Nephron (organoid): ENCODE data around the gene DCLK1.

Experiments
- H3K27ac Mint-ChIP-seq, 3 experiments: 2 replicates each; pipeline ENCODE4 v1.8.0; 2020; ENCODE audit warnings: mixed read lengths in 3 of 3, mild to moderate bottlenecking in 2 of 3, moderate library complexity in 1 of 3
- H3K27me3 Mint-ChIP-seq: 2 replicates; pipeline ENCODE4 v1.8.0; 2021; ENCODE audit warnings: low read depth, mild to moderate bottlenecking, moderate library complexity, mixed read lengths
- H3K36me3 Mint-ChIP-seq: 2 replicates; pipeline ENCODE4 v1.8.0; 2020; ENCODE audit warnings: low read depth, mixed read lengths
- H3K4me1 Mint-ChIP-seq: 2 replicates; pipeline ENCODE4 v1.8.0; 2020; ENCODE audit warnings: mixed read lengths
- H3K4me3 Mint-ChIP-seq, 3 experiments: 2 replicates each; pipeline ENCODE4 v1.8.0; 2020; ENCODE audit warnings: mild to moderate bottlenecking in 3 of 3, mixed read lengths in 3 of 3, moderate library complexity in 2 of 3
- H3K9me3 Mint-ChIP-seq: 2 replicates; pipeline ENCODE4 v1.8.0; 2020; ENCODE audit warnings: mixed read lengths
- CTCF ChIP-seq, 3 experiments: fragments of 200-600 bp; sonication (generic); IDR thresholded peaks; one replicate each; pipeline ENCODE4 v1.5.0; 2021; ENCODE audit warnings: antibody characterized with exemption in 3 of 3; ENCODE audit not compliant: unreplicated experiment in 3 of 3

Gene DCLK1

DNA sequence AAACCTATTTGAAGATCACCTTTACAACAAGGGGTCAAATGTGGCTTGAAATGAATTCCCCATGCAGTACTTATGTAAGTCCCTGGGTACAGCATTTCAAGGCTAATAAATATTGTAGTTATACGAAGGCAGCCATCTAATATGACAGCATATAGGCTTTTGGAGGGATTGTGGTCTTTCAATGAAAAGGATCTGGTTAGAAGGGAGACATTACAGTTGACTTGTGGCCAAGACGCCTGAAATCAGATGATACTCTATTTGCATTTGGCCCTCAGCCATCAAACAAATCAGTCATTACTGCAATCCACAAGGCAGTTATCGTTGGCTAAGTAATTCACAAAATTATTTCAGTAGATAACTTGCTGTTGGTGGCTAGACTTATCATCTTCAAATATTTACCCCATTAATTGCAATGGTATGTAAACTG lies 242.7 kb downstream of the DCLK1 start:
- H3K9me3 Mint-ChIP-seq, result no peaks in the 10 kb centered on the region
- H3K27ac Mint-ChIP-seq, result peak overlapping the region; percentile 18 to 85 (median 57)
- H3K4me3 Mint-ChIP-seq, result peak overlapping the region in 1 of 3 experiments; percentile 15
- no peaks in the 10 kb centered on the region for H3K27me3 Mint-ChIP-seq
- H3K4me1 Mint-ChIP-seq, result peaks cover 76% of the 10 kb centered on the region
- no peaks in the 10 kb centered on the region for H3K36me3 Mint-ChIP-seq
- TF ChIP-seq CTCF (IDR thresholded peaks at IDR 0.05; ENCODE audit: unreplicated experiment in 3 of 3), result no peak

GRCh38 chr13:35887115-35887666 lies 244.0 kb downstream of the DCLK1 start:
- Mint-ChIP-seq H3K4me1 (peaks cover 78% of the 10 kb centered on the region), H3K27ac (peak overlapping the region in 2 of 3 experiments; percentile 68 to 85), H3K4me3 (no peak overlapping the region), H3K9me3 (no peaks in the 10 kb centered on the region), H3K36me3 (no peaks in the 10 kb centered on the region), H3K27me3 (no peaks in the 10 kb centered on the region)
- no peak for TF ChIP-seq CTCF (IDR thresholded peaks at IDR 0.05; ENCODE audit: unreplicated experiment in 3 of 3)

DNA sequence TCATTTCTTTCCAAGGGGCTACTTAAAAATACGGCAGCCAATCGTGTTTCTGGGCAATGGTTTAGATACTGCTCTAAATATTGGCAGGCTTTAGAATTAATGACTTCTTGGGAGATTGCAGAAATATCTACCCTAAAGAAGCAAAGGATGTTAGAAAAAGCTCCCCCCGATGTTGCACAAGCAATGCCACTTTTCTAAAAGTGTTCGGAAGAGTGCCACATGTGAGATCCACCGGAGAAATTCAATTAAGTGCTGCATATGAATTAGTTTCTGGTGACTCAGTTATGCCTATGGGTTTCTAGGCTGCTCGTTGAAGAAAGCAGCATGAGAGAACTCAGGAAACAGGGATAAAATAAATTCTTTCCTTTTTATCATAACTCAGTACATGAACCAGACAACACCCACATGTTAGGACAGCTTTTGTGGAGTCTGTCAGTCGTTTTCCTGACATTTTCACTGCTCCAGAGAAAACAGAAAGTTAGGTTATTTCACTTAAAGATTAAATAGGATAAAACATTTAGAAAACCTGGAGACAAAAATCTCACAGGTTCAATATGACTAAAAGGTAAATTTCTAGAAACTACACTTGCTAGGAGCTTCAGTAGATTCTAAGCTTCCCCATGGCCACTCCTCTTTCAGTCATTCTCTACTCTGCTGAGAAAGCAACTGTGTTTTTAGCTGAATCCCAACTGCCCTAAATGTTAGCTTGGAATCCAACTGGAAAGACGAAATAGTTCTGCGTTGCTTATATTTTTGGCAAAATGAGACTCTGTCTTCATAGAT lies 244.7 kb downstream of the DCLK1 start:
- Mint-ChIP-seq H3K4me3 (no peak overlapping the region), H3K27me3 (no peaks in the 10 kb centered on the region), H3K36me3 (no peaks in the 10 kb centered on the region), H3K9me3 (no peaks in the 10 kb centered on the region), H3K27ac (peak overlapping the region in 1 of 3 experiments; percentile 85), H3K4me1 (peaks cover 77% of the 10 kb centered on the region)
- TF ChIP-seq CTCF (IDR thresholded peaks at IDR 0.05; ENCODE audit: unreplicated experiment in 3 of 3), result no peak

GRCh38 chr13:35884211-35884760 lies 246.9 kb downstream of the DCLK1 start:
- no peaks in the 10 kb centered on the region for H3K9me3 Mint-ChIP-seq
- no peaks in the 10 kb centered on the region for H3K36me3 Mint-ChIP-seq
- TF ChIP-seq CTCF (IDR thresholded peaks at IDR 0.05; ENCODE audit: unreplicated experiment in 3 of 3), result no peak
- peak overlapping the region in 1 of 3 experiments; percentile 26 for H3K4me3 Mint-ChIP-seq
- peaks cover 77% of the 10 kb centered on the region for H3K4me1 Mint-ChIP-seq
- H3K27ac Mint-ChIP-seq, result peak overlapping the region in 2 of 3 experiments; percentile 67 to 75
- no peaks in the 10 kb centered on the region for H3K27me3 Mint-ChIP-seq

GRCh38 chr13:35882722-35883497 lies 248.3 kb downstream of the DCLK1 start:
- no peaks in the 10 kb centered on the region for H3K27me3 Mint-ChIP-seq
- TF ChIP-seq CTCF (IDR thresholded peaks at IDR 0.05; ENCODE audit: unreplicated experiment in 3 of 3), result no peak
- H3K36me3 Mint-ChIP-seq, result no peaks in the 10 kb centered on the region
- no peaks in the 10 kb centered on the region for H3K9me3 Mint-ChIP-seq
- H3K27ac Mint-ChIP-seq, result peak overlapping the region; percentile 67 to 72 (median 69)
- H3K4me3 Mint-ChIP-seq, result peak overlapping the region in 1 of 3 experiments; percentile 3
- H3K4me1 Mint-ChIP-seq, result peaks cover 64% of the 10 kb centered on the region
